Measurements from ENCODE around the gene FRMD4A.

DNA sequence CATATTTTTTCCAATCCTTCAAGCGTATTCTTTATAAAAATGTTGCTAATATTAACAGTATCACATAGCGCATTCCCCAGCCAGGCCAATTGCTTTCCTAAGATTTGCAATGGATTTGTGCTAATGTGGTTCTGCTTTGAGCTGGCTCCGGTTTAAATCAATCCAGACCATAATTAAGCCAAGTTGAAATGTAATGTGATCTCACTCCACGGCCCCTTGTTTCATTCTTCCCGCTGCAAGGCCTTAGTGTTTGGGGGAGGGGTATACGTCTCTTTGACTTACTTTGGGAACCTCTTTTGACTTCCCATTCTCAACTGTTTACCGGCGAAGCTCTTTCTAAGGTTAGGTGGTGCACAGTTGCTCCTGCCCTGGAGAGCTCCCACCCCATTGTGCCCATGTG lies 657.6 kb downstream of the FRMD4A start:
- TF ChIP-seq CTCF (IDR thresholded peaks at IDR 0.05; ENCODE audit: low read depth, low read length) (no peak), POLR2A (IDR thresholded peaks at IDR 0.05; ENCODE audit: extremely low read depth, insufficient read length) (no peak)

Measured in NB4 (cell line).